ENCODE results near the gene RPS5. TPM values are rescaled to one million over a fixed set of nuclear protein-coding genes. Genes with fewer than 3 reads are reported as not detected.

Gene RPS5
- total RNA-seq, 1 experiment from 2014 or later = 1,249 TPM

- CTCF ChIA-PET = no interaction called here
- H3K27ac ChIP-seq (ENCODE audit: low read depth, low read length, poor library complexity, severe bottlenecking) = peak overlapping the region; percentile 98
- peak overlapping the region; percentile 76 for H3K4me3 ChIP-seq (ENCODE audit: low read depth, low read length, poor library complexity, severe bottlenecking)
- peaks cover 15% of the 10 kb centered on the region for H3K4me1 ChIP-seq (ENCODE audit: insufficient read depth, low read length, poor library complexity, severe bottlenecking)
- no peak for DNase-seq (ENCODE audit: low spot score)
- TF ChIP-seq EZH2 (IDR thresholded peaks at IDR 0.05; ENCODE audit: borderline replicate concordance, low read depth, low read length, poor library complexity, severe bottlenecking) = no peak
- no peak for TF ChIP-seq CTCF (conservative IDR thresholded peaks at IDR 0.05; ENCODE audit: low read depth, low read length)
- BruUV-seq (replicated peaks) = TSS peak; percentile 39
- H3K36me3 ChIP-seq (ENCODE audit: insufficient read depth, low read length, poor library complexity, severe bottlenecking) = peaks cover 42% of the 10 kb centered on the region
- intact Hi-C loops (cut with micrococcal nuclease; ENCODE audit: unreplicated experiment) = no loop called here
- H3K9me3 ChIP-seq (ENCODE audit: low read depth, low read length, poor library complexity, severe bottlenecking) = no peaks in the 10 kb centered on the region
- H3K27me3 ChIP-seq (replicated peaks; ENCODE audit: insufficient read depth, low read depth, low read length, poor library complexity) = no peaks in the 10 kb centered on the region
- POLR2A ChIA-PET (ENCODE audit: low non-redundant PET) = interaction anchor here (0.6 kb wide), 1 partner anchor 21 kb away, joined by 3 read pairs; the partner anchor contains the start of gene ZNF584
These were observed 487 bp downstream of the RPS5 start for GRCh38 chr19:58387338-58388174.

- Histone ChIP-seq H3K9me3 (ENCODE audit: low read depth, low read length, poor library complexity, severe bottlenecking) (no peaks in the 10 kb centered on the region), H3K36me3 (ENCODE audit: insufficient read depth, low read length, poor library complexity, severe bottlenecking) (peaks cover 48% of the 10 kb centered on the region), H3K4me3 (ENCODE audit: low read depth, low read length, poor library complexity, severe bottlenecking) (peak overlapping the region; percentile 76), H3K27ac (ENCODE audit: low read depth, low read length, poor library complexity, severe bottlenecking) (peak overlapping the region; percentile 98), H3K4me1 (ENCODE audit: insufficient read depth, low read length, poor library complexity, severe bottlenecking) (peaks cover 15% of the 10 kb centered on the region), H3K27me3 (replicated peaks; ENCODE audit: insufficient read depth, low read depth, low read length, poor library complexity) (no peaks in the 10 kb centered on the region)
- TF ChIP-seq CTCF (conservative IDR thresholded peaks at IDR 0.05; ENCODE audit: low read depth, low read length) (no peak), EZH2 (IDR thresholded peaks at IDR 0.05; ENCODE audit: borderline replicate concordance, low read depth, low read length, poor library complexity, severe bottlenecking) (no peak)
- intact Hi-C loops (cut with micrococcal nuclease; ENCODE audit: unreplicated experiment) = no loop called here
- ChIA-PET CTCF (no interaction called here), POLR2A (ENCODE audit: low non-redundant PET) (no interaction called here)
- no TSS peak for BruUV-seq (replicated peaks)
- no peak for DNase-seq (ENCODE audit: low spot score)
These were observed 1.1 kb downstream of the RPS5 start for GRCh38 chr19:58388175-58388526.

- intact Hi-C loops (cut with micrococcal nuclease; ENCODE audit: unreplicated experiment) = no loop called here
- Histone ChIP-seq H3K4me3 (ENCODE audit: low read depth, low read length, poor library complexity, severe bottlenecking) (no peak overlapping the region), H3K36me3 (ENCODE audit: insufficient read depth, low read length, poor library complexity, severe bottlenecking) (peaks cover 68% of the 10 kb centered on the region), H3K9me3 (ENCODE audit: low read depth, low read length, poor library complexity, severe bottlenecking) (no peaks in the 10 kb centered on the region), H3K4me1 (ENCODE audit: insufficient read depth, low read length, poor library complexity, severe bottlenecking) (peaks cover 12% of the 10 kb centered on the region), H3K27ac (ENCODE audit: low read depth, low read length, poor library complexity, severe bottlenecking) (no peak overlapping the region), H3K27me3 (replicated peaks; ENCODE audit: insufficient read depth, low read depth, low read length, poor library complexity) (no peaks in the 10 kb centered on the region)
- CTCF ChIA-PET = no interaction called here
- DNase-seq (ENCODE audit: low spot score) = no peak
- POLR2A ChIA-PET (ENCODE audit: low non-redundant PET) = no interaction called here
- TF ChIP-seq EZH2 (IDR thresholded peaks at IDR 0.05; ENCODE audit: borderline replicate concordance, low read depth, low read length, poor library complexity, severe bottlenecking) (no peak), CTCF (conservative IDR thresholded peaks at IDR 0.05; ENCODE audit: low read depth, low read length) (no peak)
- BruUV-seq (replicated peaks) = no TSS peak
These were observed 6.1 kb downstream of the RPS5 start for GRCh38 chr19:58392945-58393724.
